ENCODE results near the gene PLCB1.
"Not testable (repeated sequence)": the region's sequence is repeated elsewhere in the genome, so short reads cannot be mapped to it uniquely, and the experiment has no call there.

PLCB1 gene

DNA sequence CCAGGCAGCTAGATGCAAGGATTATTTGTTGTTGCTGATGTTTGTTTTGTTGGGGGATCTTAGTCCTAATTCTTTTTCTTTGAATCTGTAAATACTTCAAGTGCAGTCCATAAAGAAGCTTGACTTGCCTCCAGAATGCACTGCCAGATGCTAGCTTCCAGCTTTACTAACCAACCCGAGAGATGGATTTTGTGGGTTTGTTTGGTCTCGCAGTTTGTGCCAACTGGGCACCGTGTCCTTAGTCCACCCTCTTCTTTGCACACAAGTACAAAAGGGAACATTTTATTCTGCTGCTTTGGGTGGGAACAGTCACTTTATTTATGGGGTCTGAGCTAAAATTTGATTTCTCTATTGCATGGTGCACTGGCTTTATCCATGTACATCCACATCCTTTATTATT, 212.0 kb downstream of the PLCB1 start:
- Histone ChIP-seq H3K9me3 (ENCODE audit: control insufficient read depth, low read length) (no peaks in the 10 kb centered on the region), H3K27ac (ENCODE audit: insufficient read depth, low read depth, low read length, poor library complexity, severe bottlenecking) (no peak overlapping the region), H3K36me3 (ENCODE audit: control insufficient read depth, insufficient read depth, low read length) (no peaks in the 10 kb centered on the region), H3K27me3 (ENCODE audit: control insufficient read depth, insufficient read depth, low read length, poor library complexity, severe bottlenecking) (no peaks in the 10 kb centered on the region), H3K4me3 (ENCODE audit: insufficient read depth, low read depth, low read length) (no peak overlapping the region), H3K4me1 (ENCODE audit: control insufficient read depth, insufficient read depth, low read length) (no peaks in the 10 kb centered on the region)
- 95 to 100% methylated on average over 3 of the region's 3 CpGs for WGBS, 2 experiments

DNA sequence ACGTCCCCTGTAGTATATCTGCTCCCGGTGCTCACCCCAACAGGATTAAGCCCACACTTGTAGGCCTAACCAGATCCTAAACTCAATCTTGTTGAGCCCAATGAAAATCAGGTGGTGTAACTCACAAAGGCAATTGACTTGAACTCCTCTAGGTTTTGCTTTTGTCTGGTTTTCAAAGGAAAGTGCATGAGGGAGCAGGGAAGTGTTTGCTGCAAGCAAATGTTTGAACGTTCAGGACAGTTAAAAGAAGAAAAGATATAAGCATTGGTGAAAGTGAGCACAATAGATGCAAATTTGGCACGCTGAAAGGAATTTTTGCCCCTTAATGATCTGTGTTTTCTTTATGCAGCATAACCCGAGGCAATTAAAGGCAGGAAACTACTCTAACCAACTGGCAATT, 212.6 kb downstream of the PLCB1 start:
- H3K4me3 ChIP-seq (ENCODE audit: insufficient read depth, low read depth, low read length): no peak overlapping the region
- H3K27me3 ChIP-seq (ENCODE audit: control insufficient read depth, insufficient read depth, low read length, poor library complexity, severe bottlenecking): no peaks in the 10 kb centered on the region
- H3K36me3 ChIP-seq (ENCODE audit: control insufficient read depth, insufficient read depth, low read length): no peaks in the 10 kb centered on the region
- H3K9me3 ChIP-seq (ENCODE audit: control insufficient read depth, low read length): no peaks in the 10 kb centered on the region
- H3K4me1 ChIP-seq (ENCODE audit: control insufficient read depth, insufficient read depth, low read length): no peaks in the 10 kb centered on the region
- WGBS, 2 experiments: 86 to 91% methylated on average over 5 of the region's 5 CpGs
- H3K27ac ChIP-seq (ENCODE audit: insufficient read depth, low read depth, low read length, poor library complexity, severe bottlenecking): no peak overlapping the region

DNA sequence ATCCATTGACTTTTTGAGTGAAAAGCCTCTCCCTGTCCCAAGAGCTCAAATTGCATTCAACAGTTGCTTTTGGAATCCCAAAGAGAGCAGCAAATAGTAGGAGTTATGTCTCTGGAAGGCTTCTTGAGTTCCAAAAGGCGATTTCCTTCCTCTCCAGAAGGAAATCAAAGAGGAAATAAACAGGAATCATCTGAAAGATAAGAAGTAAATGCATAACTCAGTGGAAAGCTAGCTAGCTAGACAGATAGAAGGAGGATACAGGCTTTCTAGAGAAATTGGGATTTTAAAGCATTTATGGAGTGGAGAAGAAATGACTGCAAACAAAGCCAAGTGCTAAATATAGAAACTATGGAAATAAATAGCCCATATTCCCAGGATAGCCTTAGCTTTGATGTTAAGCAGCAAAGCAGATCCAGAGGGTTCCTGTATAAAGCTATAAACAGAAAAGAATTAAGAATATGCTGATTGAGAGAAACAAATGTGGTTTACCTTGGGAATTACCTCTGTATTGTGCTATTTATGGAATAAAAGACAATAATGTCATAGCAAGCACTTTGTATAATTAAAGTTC, 214.7 kb downstream of the PLCB1 start:
- H3K4me3 ChIP-seq (ENCODE audit: insufficient read depth, low read depth, low read length): no peak overlapping the region
- no peaks in the 10 kb centered on the region for H3K9me3 ChIP-seq (ENCODE audit: control insufficient read depth, low read length)
- no peak overlapping the region for H3K27ac ChIP-seq (ENCODE audit: insufficient read depth, low read depth, low read length, poor library complexity, severe bottlenecking)
- H3K27me3 ChIP-seq (ENCODE audit: control insufficient read depth, insufficient read depth, low read length, poor library complexity, severe bottlenecking): no peaks in the 10 kb centered on the region
- H3K36me3 ChIP-seq (ENCODE audit: control insufficient read depth, insufficient read depth, low read length): no peaks in the 10 kb centered on the region
- WGBS, 2 experiments: 94% methylated on average over 1 of the region's 1 CpG
- no peaks in the 10 kb centered on the region for H3K4me1 ChIP-seq (ENCODE audit: control insufficient read depth, insufficient read depth, low read length)

DNA sequence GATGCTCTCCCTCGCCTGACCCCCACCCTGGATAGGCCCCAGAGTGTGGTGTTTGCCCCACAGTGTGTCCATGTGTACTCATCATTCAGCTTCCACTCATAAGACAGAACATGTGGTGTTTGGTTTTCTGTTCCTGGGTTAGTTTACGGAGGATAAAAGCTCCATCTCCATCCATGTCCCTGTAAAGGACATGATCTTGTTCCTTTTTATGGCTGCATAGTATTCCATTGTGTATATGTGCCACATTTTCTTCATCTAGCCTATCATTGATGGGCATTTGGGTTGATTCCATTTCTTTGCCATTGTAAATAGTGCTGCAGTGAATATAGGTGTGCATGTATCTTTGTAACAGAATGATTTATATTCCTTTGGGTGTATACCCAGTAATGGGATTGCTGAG, 218.2 kb downstream of the PLCB1 start:
- H3K27ac ChIP-seq (ENCODE audit: insufficient read depth, low read depth, low read length, poor library complexity, severe bottlenecking); H3K36me3 ChIP-seq (ENCODE audit: control insufficient read depth, insufficient read depth, low read length); H3K4me1 ChIP-seq (ENCODE audit: control insufficient read depth, insufficient read depth, low read length); H3K27me3 ChIP-seq (ENCODE audit: control insufficient read depth, insufficient read depth, low read length, poor library complexity, severe bottlenecking); H3K9me3 ChIP-seq (ENCODE audit: control insufficient read depth, low read length); H3K4me3 ChIP-seq (ENCODE audit: insufficient read depth, low read depth, low read length): not testable (repeated sequence)
- 85 to 100% methylated on average over 2 of the region's 2 CpGs for WGBS, 2 experiments

DNA sequence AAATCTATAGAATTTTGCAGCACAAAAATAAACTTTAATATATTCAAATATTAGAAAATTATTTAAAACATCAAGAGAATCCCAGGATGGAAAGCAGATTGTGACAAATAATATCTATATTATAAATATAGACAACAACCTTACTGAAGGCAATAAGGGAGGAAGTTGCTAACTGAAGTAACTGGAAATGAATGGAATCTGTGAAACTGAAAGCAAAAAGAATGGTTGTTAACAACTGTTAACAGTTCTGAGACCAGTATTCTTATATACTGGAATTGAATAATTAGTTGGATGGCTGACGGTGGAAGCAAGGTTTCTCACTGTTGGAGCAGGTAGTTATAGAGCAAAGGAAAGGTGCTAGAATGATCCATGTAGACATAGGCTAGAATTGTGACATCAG, 220.4 kb downstream of the PLCB1 start:
- Histone ChIP-seq H3K27ac (ENCODE audit: insufficient read depth, low read depth, low read length, poor library complexity, severe bottlenecking) (no peak overlapping the region), H3K27me3 (ENCODE audit: control insufficient read depth, insufficient read depth, low read length, poor library complexity, severe bottlenecking) (no peaks in the 10 kb centered on the region), H3K9me3 (ENCODE audit: control insufficient read depth, low read length) (no peaks in the 10 kb centered on the region), H3K4me3 (ENCODE audit: insufficient read depth, low read depth, low read length) (no peak overlapping the region), H3K36me3 (ENCODE audit: control insufficient read depth, insufficient read depth, low read length) (no peaks in the 10 kb centered on the region), H3K4me1 (ENCODE audit: control insufficient read depth, insufficient read depth, low read length) (no peaks in the 10 kb centered on the region)
- WGBS, 2 experiments: 84 to 92% methylated on average over 1 of the region's 1 CpG

DNA sequence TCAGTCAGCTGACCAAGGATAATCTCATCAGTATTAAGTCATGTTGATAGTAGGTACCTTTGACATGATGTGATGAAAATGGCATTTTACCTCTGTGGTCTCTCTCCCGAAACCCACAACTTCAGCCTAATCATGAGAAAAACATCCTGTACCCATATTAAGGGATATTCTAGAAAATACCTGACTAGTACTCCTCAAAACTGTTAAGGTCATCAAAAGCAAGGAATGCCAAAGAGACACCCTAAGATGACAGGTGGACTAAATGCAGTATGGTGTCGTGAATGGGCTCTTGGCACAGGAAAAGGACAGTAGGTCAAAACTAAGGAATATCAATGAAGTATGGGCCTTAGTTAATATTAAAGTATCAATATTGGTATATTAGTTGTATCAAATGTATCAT, 221.4 kb downstream of the PLCB1 start:
- Histone ChIP-seq H3K4me3 (ENCODE audit: insufficient read depth, low read depth, low read length) (no peak overlapping the region), H3K27ac (ENCODE audit: insufficient read depth, low read depth, low read length, poor library complexity, severe bottlenecking) (no peak overlapping the region), H3K9me3 (ENCODE audit: control insufficient read depth, low read length) (no peaks in the 10 kb centered on the region), H3K27me3 (ENCODE audit: control insufficient read depth, insufficient read depth, low read length, poor library complexity, severe bottlenecking) (no peaks in the 10 kb centered on the region), H3K4me1 (ENCODE audit: control insufficient read depth, insufficient read depth, low read length) (no peaks in the 10 kb centered on the region), H3K36me3 (ENCODE audit: control insufficient read depth, insufficient read depth, low read length) (no peaks in the 10 kb centered on the region)
- 66 to 95% methylated on average over 2 of the region's 2 CpGs for WGBS, 2 experiments

DNA sequence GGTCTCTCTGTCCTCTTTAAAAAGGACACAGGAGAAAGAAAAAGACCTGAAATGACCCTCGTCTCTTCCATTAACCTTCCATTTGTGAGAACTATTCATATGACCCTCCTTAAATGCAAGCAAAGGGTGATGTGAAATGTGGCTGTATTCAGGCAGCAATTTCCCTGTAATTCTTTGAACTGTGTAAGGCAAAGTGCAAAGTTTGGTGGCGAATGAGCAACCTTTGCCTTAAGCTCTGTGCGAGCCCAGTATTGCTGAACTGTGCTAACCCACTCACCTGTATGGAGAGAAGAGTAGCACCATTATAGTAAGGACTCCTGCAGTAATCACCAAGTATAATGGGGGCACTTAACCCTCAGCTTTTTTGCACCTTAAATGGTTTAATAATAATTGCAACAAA, 223.4 kb downstream of the PLCB1 start:
- H3K27ac ChIP-seq (ENCODE audit: insufficient read depth, low read depth, low read length, poor library complexity, severe bottlenecking): no peak overlapping the region
- no peak overlapping the region for H3K4me3 ChIP-seq (ENCODE audit: insufficient read depth, low read depth, low read length)
- 91 to 93% methylated on average over 2 to 3 of the region's 3 CpGs for WGBS, 2 experiments
- peaks cover 8% of the 10 kb centered on the region for H3K4me1 ChIP-seq (ENCODE audit: control insufficient read depth, insufficient read depth, low read length)
- H3K36me3 ChIP-seq (ENCODE audit: control insufficient read depth, insufficient read depth, low read length): no peaks in the 10 kb centered on the region
- no peaks in the 10 kb centered on the region for H3K27me3 ChIP-seq (ENCODE audit: control insufficient read depth, insufficient read depth, low read length, poor library complexity, severe bottlenecking)
- no peaks in the 10 kb centered on the region for H3K9me3 ChIP-seq (ENCODE audit: control insufficient read depth, low read length)

DNA sequence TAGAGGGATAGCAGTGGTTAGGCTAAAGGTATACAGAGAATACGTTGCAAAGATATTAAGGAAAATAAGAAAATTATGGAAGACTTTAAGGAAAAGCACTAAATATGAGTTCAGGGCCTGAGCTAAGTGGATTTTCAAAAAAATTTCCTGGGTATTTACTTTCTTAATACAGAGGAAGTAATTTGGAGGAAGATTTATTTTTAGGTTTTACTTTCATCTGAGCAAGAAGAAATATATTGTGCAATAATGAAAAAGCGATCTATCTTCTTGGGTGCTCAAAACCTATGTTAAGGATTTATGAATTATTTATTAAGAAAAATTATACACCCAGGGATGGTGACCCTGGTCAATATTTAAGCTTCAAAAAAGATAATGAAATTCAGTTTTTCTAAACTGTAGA, 224.7 kb downstream of the PLCB1 start:
- Histone ChIP-seq H3K36me3 (ENCODE audit: control insufficient read depth, insufficient read depth, low read length) (no peaks in the 10 kb centered on the region), H3K9me3 (ENCODE audit: control insufficient read depth, low read length) (no peaks in the 10 kb centered on the region), H3K4me3 (ENCODE audit: insufficient read depth, low read depth, low read length) (no peak overlapping the region), H3K4me1 (ENCODE audit: control insufficient read depth, insufficient read depth, low read length) (peaks cover 9% of the 10 kb centered on the region), H3K27me3 (ENCODE audit: control insufficient read depth, insufficient read depth, low read length, poor library complexity, severe bottlenecking) (no peaks in the 10 kb centered on the region), H3K27ac (ENCODE audit: insufficient read depth, low read depth, low read length, poor library complexity, severe bottlenecking) (no peak overlapping the region)
- 85 to 96% methylated on average over 1 to 2 of the region's 2 CpGs for WGBS, 2 experiments

DNA sequence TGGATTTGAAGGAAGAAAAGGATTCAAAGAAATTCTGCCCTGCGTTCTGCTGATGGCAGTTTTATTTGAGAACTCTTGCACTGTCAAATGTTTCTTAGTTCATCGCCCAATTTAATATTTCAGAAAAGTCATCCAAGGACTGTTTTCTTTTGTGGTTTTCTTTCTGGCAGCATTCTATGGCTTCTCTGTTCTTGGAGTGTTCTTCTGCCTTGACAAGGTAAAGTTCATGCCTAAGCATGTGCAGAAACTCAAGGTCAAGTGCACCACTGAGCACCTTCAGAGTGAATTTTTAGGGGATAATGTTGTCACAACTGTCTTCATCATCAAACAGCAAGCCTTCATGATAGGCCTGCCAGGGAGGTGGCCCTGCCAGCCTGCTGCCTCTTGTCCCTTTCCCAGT, 225.6 kb downstream of the PLCB1 start:
- no peaks in the 10 kb centered on the region for H3K9me3 ChIP-seq (ENCODE audit: control insufficient read depth, low read length)
- no peak overlapping the region for H3K27ac ChIP-seq (ENCODE audit: insufficient read depth, low read depth, low read length, poor library complexity, severe bottlenecking)
- no peak overlapping the region for H3K4me3 ChIP-seq (ENCODE audit: insufficient read depth, low read depth, low read length)
- H3K36me3 ChIP-seq (ENCODE audit: control insufficient read depth, insufficient read depth, low read length): no peaks in the 10 kb centered on the region
- peaks cover 9% of the 10 kb centered on the region for H3K4me1 ChIP-seq (ENCODE audit: control insufficient read depth, insufficient read depth, low read length)
- 94% methylated on average over 2 of the region's 2 CpGs for WGBS, 2 experiments
- H3K27me3 ChIP-seq (ENCODE audit: control insufficient read depth, insufficient read depth, low read length, poor library complexity, severe bottlenecking): no peaks in the 10 kb centered on the region

DNA sequence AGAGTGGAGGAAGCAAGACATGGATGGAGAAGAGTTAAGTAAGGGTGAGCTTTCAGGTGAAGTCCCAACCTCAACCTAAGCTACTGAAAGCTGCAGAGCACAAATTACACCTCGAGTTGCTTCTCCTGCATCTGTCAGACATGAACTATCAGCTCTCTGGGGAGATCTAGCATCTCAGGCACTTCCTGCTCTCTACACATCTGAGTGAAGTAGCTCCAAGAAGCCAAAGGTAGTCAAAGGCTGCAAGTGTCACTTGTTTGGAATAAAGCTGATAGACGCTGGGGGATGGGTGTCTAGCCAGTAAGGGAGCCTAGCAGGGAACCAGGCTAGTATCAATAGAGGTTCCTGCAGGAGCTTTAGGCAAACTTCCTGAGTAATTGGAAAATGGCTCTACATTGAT, 228.0 kb downstream of the PLCB1 start:
- WGBS, 2 experiments: 59 to 64% methylated on average over 2 of the region's 2 CpGs
- no peak overlapping the region for H3K27ac ChIP-seq (ENCODE audit: insufficient read depth, low read depth, low read length, poor library complexity, severe bottlenecking)
- H3K36me3 ChIP-seq (ENCODE audit: control insufficient read depth, insufficient read depth, low read length): no peaks in the 10 kb centered on the region
- H3K4me3 ChIP-seq (ENCODE audit: insufficient read depth, low read depth, low read length): no peak overlapping the region
- no peaks in the 10 kb centered on the region for H3K27me3 ChIP-seq (ENCODE audit: control insufficient read depth, insufficient read depth, low read length, poor library complexity, severe bottlenecking)
- H3K4me1 ChIP-seq (ENCODE audit: control insufficient read depth, insufficient read depth, low read length): peaks cover 9% of the 10 kb centered on the region
- no peaks in the 10 kb centered on the region for H3K9me3 ChIP-seq (ENCODE audit: control insufficient read depth, low read length)
